ENCODE data around the gene MYL5.

- TF ChIP-seq SUZ12 (IDR thresholded peaks at IDR 0.05; ENCODE audit: low read depth, low read length) (no peak), POLR2A (IDR thresholded peaks at IDR 0.05; ENCODE audit: insufficient read depth in 1 of 2, low read depth in 2 of 2, low read length in 2 of 2) (no peak), HNRNPK (IDR thresholded peaks at IDR 0.05; ENCODE audit: low read depth, low read length, poor library complexity, severe bottlenecking) (no peak), REPIN1 (CRISPR knock-in tag; IDR thresholded peaks at IDR 0.05; ENCODE audit: borderline replicate concordance, low read depth) (no peak), RELA (CRISPR knock-in tag; IDR thresholded peaks at IDR 0.05) (no peak), RAD21 (CRISPR knock-in tag; IDR thresholded peaks at IDR 0.05) (no peak), MLX (CRISPR knock-in tag; IDR thresholded peaks at IDR 0.05) (no peak), ZNF724P (CRISPR knock-in tag; IDR thresholded peaks at IDR 0.05; ENCODE audit: borderline replicate concordance) (no peak)
These were observed 6.2 kb downstream of the MYL5 start for GRCh38 chr4:680551-680927.
